ENCODE results near the gene PRKG1. TPM values are rescaled to one million over a fixed set of nuclear protein-coding genes. Genes with fewer than 3 reads are reported as not detected.

The PRKG1 gene
- total RNA-seq: 28.2 TPM
- long read RNA-seq, partial matches to known transcripts: 0 of 7 reads
- long read RNA-seq, other reads (novel, unspliced or antisense): 7 of 7 reads

DNA sequence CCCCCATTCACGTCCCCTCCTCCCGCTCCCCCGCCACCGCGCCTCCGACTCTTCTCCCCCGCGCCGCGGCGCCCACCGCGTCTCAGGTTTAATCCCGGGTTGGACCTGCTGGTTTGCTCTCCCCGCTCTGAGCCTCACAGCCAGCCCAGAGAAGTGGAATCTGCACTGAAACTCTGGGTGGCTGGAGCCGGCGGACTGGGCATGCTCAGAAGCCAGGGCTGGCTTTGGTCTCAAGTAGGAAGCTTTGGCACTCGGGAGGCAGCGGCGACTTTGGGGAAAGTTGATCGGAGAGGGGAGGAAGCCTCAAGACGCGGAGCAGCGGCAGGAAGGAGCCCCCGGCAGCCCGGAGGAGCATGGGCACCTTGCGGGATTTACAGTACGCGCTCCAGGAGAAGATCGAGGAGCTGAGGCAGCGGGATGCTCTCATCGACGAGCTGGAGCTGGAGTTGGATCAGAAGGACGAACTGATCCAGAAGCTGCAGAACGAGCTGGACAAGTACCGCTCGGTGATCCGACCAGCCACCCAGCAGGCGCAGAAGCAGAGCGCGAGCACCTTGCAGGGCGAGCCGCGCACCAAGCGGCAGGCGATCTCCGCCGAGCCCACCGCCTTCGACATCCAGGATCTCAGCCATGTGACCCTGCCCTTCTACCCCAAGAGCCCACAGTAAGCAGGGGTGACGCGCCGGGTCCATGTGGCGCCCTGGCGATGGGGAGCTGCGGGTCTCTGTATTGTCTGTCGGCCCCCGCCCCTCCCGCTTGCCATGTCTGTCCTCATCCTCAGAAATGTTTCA, at the start of gene PRKG1:
TSS of gene PRKG1 (plus strand) at position 250 of the 791 bp plus-strand sequence.
- intact Hi-C loops (cut with DNase I): loop anchor here (10.0 kb wide), 2 partner anchors 170 to 340 kb away; no protein-coding TSS in a partner anchor
- peak; percentile 95 for ATAC-seq (ENCODE audit: poor library complexity)

DNA sequence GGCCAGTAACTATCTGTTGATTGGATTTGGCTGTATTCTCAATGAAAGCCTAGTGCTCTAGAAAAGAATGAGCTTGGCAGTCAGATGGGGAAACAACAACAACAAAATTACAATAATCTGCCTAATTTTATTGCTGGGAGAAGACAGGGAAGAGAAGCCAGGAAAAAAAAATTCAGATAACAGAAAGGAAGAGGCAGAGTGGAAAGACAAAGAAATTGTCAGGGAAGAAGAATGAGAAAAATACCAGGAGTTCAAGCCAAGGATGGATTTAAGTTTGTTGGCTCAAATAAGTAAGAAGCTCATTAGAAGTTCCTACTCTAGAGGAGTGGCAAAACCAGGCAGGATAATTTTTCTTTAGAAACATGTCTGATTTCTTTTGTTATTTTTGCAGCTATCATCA, 45.9 kb upstream of the PRKG1 start:
- intact Hi-C loops (cut with DNase I): no loop called here

More for the DNA sequence above, at the start of gene PRKG1:
- peak; percentile 88 for DNase-seq

DNA sequence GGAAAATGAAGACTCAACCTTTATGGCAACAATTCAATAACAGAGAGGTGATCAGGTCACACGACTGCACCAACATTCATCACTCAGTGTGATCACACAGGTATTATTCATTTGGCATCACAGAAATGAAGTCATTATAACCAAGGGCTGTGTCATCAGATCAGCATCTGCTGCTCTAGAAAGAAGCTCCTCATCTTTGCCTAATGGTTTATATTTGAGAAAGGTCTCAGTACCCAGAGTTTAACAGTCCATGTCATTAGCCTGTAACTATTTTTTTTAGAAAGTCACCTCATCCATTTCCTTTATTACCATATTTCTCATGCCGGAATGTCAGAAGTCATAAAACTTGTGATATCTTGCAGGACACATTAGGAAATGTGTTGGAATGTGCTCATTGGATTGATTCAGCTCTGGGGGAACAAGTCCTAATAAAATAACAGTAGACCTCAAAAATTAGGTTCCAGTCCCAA, 45.1 kb upstream of the PRKG1 start:
- DNase-seq (no peak), ATAC-seq (ENCODE audit: poor library complexity) (no peak)
- intact Hi-C loops (cut with DNase I): no loop called here

More for the DNA sequence above, 45.9 kb upstream of the PRKG1 start:
- no peak for DNase-seq
- no peak for ATAC-seq (ENCODE audit: poor library complexity)

DNA sequence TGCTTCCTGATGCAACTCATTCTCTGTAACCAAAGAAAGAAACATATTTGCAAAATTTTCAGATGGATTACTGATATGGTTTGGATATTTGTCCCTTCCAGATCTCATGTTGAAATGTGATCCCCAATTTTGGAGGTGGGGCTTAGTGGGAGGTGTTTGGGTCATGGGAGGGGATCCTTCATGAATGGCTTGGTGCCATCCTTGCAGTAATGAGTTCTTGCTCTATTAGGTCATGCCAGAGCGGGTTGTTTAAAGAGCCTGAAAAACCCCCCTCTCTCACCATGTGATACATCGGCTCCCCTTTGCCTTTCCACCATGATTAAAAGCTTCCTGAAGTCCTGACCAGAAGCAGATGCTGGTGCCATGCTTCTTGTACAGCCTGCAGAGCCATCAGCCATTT, 43.8 kb upstream of the PRKG1 start:
- no peak for DNase-seq
- no peak for ATAC-seq (ENCODE audit: poor library complexity)
- intact Hi-C loops (cut with DNase I): no loop called here

DNA sequence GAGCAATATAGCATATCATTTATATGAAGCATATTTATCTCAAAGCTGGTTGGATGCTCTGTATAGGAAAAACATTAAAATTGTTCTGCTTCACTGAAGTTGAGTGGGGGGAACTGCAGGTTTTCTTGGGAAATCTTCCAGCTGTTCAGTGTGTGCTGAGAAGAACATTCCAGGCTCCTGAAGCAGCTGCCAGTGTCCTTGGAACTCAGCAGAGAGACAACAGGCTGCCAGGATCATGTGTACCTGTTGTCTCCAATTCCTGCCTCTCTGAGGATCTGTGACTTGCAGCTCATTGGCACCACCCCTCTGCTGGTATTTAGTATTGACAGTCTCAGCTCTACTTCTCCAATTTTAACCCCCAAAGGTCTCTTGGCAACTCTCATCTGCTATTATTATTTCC, 42.3 kb upstream of the PRKG1 start:
- no peak for DNase-seq
- intact Hi-C loops (cut with DNase I): no loop called here
- no peak for ATAC-seq (ENCODE audit: poor library complexity)

DNA sequence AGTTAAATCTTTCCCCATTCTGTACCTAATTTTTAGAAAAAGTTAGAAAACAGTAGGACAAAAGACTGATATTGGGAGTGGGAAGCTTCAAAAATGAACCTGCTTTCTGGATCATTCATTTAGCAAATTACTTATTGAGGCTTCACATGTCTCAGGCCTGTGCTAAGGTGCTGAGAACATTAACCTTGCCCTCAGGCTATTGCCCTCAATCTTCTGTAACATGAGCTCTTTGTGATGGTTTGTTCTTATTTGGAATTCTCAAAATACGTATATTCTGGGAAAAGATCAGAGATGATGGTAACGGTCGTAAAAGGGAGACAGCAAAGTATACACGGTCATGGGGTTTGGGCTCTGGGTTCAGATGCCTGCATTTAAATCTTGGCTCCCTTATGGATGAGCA, 39.5 kb upstream of the PRKG1 start:
- DNase-seq: no peak
- intact Hi-C loops (cut with DNase I): no loop called here
- no peak for ATAC-seq (ENCODE audit: poor library complexity)

DNA sequence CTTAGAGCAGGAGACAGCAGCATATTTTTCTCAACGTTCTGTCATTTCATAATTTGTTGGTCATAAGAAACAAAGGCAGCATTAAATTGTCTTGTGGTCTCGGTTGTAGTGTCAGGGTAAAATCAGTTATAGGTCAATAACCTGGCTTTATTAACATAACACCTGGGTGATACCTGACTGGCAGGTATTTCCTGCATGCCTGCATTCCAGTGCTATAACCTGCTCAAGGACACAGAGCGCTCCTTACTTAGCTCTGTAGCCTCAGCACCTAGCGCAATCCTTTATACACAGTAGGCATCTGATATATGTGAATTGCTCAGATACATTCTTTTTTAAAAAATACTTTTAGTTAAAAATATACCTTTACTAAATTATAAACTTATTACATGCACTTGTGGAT, 38.9 kb upstream of the PRKG1 start:
- DNase-seq (no peak), ATAC-seq (ENCODE audit: poor library complexity) (no peak)
- intact Hi-C loops (cut with DNase I): no loop called here

DNA sequence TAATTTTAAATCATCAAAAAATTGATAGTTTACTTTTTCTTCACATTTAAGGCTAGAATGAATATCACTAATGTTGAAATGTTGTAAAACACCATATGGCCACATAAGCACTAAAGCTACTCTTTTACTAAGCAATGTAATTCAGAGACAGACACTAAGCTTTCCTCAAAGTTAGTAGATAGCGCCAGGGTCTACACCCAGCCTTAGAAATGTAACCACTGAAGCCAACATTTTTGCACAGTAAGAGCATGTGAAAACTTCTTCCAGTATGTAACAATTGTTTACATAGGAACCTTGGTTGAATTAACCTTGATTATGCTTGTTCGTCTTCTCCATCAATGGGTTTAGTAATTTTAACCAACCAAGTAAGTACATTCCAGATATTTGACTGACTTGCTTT, 28.4 kb upstream of the PRKG1 start:
- no peak for ATAC-seq (ENCODE audit: poor library complexity)
- DNase-seq: no peak
- intact Hi-C loops (cut with DNase I): no loop called here

DNA sequence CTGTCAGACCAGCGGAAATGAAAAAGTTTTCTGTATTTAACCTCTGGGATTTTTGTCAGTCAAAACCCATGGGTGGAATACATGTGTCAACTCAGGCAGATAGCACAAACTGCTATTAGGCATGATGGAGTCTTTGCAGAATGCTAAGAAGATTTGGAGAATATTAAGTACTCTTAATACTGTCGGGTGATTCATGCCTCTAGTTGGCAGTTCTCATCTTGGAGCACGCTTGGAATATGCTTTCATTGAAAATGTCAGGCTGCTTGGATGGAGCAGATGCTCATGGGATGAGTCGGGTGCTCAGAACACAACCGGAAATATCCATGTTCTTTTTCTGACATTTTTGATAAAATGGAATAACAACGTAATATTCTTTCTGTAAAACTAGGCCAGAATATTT, 27.6 kb upstream of the PRKG1 start:
- DNase-seq: no peak
- intact Hi-C loops (cut with DNase I): no loop called here
- ATAC-seq (ENCODE audit: poor library complexity): peak; percentile 57

DNA sequence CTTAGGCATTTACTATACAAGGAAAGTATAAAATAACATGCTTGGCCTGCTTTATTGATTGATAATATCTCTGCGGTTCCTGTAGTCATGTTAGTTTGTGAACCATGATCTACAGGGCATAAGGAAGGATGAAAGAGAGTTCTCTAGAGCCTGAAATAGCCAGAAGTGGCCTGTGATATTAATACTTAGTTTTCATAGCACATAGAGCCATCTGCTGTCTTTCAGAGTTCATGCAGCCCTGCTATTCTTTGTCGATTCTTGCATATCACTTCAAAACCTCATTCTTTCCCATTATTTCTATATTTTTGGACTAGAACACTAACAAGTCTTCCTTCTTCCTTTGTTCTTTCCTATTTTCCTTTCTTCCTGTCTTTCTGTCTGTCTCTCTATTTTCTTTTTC, 26.4 kb upstream of the PRKG1 start:
- intact Hi-C loops (cut with DNase I): no loop called here
- ATAC-seq (ENCODE audit: poor library complexity): peak; percentile 86

DNA sequence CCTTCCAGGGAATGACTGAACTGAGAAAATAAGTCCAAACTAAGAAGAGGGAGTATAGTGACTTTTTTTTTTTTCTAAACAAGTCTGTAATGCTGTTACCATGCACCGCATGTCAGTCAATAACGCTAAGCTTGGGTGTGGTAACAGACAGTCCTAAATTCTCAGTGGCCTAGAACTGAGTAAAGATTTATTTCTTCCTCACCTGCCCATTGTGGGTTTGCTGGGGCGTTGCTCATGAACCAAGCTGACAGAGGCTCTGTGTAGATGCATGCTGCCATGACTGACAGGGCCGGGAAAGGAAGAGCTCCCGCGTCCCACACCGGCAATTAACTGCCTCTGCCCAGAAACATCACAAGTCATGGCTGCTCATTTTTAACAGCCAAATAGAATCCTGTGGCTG, 25.5 kb upstream of the PRKG1 start:
- intact Hi-C loops (cut with DNase I): no loop called here
- ATAC-seq (ENCODE audit: poor library complexity) (no peak), DNase-seq (no peak)

More for the DNA sequence above, 26.4 kb upstream of the PRKG1 start:
- DNase-seq: no peak

DNA sequence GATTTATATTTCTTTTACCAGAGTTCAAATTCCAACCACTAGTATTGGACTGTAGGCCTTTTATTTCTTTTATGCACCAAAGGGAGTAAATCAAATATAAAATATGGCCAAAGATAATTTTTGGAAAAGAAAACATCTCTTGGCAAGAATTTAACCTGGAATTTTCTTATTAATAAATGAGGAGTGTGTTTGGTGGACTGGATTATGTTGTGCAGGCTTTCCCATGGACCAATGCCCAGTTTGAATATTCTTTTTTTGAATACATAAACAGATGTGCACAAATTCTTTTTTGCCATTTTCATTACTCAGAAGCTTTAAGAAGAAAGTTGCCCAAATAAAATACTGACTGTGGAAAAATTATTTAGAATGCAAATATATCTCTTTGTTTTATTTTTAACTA, 22.1 kb upstream of the PRKG1 start:
- ATAC-seq (ENCODE audit: poor library complexity): peak; percentile 38
- intact Hi-C loops (cut with DNase I): no loop called here
- DNase-seq: no peak

DNA sequence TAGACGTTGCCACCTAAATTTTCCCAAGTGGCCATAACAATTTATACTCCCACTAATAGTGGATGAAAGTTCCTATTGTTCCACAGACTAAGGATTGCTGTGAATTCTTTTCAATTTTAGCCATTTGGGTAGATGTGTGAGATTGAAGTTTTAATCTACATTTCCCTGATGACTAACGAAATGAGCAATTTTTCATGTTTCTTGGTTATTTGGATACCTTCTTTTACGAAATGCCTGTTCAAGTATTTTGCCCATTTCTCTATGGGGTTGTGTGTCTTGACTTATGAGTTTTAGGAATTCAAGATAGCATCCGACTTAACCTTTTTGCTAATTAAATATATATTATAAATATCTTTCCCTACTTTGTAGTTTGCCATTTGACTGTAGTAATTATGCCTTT, 16.4 kb upstream of the PRKG1 start:
- DNase-seq: no peak
- no peak for ATAC-seq (ENCODE audit: poor library complexity)
- intact Hi-C loops (cut with DNase I): no loop called here

DNA sequence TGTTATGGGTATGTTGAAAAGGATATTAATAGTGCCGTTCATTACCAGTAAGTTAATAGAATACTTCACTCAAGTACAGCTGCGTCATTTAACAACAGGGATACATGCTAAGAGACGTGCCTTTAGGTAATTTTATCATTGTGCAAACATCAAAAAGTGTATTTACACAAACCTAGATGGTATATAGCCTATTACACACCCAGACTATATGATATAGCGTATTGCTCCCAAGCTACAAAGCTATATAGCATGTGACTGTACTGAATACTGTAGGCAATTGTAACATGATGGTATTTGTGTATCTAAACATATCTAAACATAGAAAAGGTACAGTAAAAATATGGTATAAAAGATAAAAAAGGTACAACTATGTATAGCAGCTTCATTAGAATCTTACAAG, 11.1 kb upstream of the PRKG1 start:
- ATAC-seq (ENCODE audit: poor library complexity): no peak
- no peak for DNase-seq
- intact Hi-C loops (cut with DNase I): no loop called here

DNA sequence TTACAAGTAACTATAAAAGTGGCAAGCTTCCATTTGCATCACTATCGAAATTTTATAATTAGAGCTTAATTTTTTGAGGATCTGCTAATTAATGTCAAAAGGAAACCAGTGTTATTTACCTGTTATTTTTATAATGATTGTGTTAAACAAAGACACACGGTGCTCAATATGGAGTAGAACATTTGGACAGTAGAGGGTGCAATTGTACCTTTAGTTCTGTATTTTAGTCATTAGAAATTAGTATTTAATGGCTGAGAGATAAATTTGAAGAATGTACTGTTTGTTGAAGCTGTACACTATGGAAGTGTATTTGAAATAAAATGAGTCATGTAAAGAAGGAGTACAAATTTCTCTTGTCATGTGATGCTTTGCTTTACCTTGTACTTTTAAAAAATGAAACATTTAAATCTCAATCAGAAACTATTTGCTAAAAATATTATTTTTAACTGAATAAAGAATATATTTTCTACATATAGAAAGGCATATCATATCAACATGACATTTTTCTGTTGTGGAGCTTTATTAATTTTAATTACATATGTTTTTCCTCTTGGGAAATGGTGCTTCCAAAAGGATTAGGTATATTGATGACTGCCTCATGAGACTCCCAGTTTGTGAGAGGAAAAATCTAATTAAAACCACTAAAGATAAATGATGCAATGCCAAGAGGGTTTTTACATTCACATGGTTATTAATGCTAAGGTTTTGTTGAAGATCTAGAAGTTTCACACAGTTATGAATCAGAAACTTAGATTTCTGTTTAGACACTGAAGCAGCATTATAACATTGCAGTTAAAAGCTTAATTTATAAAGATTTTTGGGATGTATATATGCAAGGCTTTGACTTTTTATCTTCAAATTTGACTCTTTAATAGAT, 10.4 kb upstream of the PRKG1 start:
- intact Hi-C loops (cut with DNase I): no loop called here
- no peak for DNase-seq
- ATAC-seq (ENCODE audit: poor library complexity): peak; percentile 80

DNA sequence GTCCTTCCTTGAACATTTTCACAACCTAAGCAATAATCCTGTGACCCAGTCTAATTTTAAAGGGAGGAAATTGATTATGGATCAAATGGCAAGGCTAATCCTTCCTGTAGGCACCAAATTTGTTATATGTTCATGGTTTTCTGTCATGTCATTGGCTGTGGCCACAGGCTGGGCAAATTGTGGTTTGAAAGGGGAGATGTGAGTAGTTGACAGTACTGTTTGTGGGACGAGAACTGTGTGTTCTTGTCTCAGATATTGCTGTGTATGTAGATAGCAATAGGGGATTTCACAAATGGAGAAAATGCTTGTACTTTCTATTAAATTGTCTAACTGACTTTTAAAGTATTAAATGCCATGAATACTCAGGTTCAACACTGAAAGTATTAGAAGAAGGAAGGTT, 8.1 kb upstream of the PRKG1 start:
- intact Hi-C loops (cut with DNase I): no loop called here

DNA sequence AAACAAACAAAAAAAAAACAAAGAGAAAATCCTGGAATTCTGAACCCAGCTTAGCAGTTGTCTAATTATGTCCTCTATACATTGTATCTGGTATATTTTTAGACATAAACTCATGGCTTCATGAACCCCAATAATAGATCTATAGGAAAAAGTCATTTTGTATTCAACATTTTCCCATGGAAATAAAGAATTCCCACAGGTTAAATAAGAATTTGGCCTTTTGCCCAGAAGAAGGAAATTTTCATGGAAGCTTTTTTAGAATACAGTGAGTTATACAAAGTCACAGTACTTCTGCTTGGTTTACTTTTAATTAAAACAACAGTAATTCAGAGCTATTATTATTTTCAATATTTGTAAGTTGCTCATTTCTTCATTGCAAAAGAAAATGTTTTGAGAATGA, 2.1 kb upstream of the PRKG1 start:
- intact Hi-C loops (cut with DNase I): loop anchor here (10.0 kb wide), 2 partner anchors 173 to 343 kb away; no protein-coding TSS in a partner anchor
- ATAC-seq (ENCODE audit: poor library complexity) (no peak), DNase-seq (no peak)

More for the DNA sequence above, 8.1 kb upstream of the PRKG1 start:
- ATAC-seq (ENCODE audit: poor library complexity): no peak
- no peak for DNase-seq

DNA sequence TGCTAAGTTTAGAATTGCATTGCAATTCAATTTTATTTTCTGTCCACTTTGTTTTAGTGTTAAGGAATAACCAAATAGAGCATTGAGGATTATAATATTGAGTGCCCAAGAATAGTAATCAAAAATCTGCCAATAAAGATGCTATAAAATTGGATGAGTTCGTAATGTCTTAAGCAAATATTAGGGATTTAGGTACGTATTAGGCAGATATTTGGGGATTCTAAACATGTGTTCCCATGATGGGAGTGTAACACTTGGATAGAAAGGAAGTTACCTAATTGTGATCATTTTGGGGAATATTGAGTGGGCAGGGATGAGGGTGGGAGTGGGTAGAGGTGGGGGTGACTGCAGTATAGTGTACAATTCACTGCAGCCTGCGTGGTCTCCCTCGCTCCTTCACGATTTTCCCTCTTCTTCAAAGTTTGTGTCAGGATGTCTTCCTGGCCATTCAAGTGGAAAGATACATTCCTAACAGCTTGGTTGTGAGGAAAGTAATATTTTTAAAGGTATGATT, 1.3 kb upstream of the PRKG1 start:
- intact Hi-C loops (cut with DNase I): loop anchor here (10.0 kb wide), 2 partner anchors 172 to 342 kb away; no protein-coding TSS in a partner anchor
- no peak for DNase-seq
- ATAC-seq (ENCODE audit: poor library complexity): no peak

Data from Right ventricle myocardium superior (tissue), 1 donor.